ENCODE data around the gene SCGB1A1. TPM values are rescaled to one million over a fixed set of nuclear protein-coding genes. Genes with fewer than 3 reads are reported as not detected.
A peak's percentile ranks its signal among the peaks of the same experiment; 100 is the strongest.
"Not testable (repeated sequence)": the region's sequence is repeated elsewhere in the genome, so short reads cannot be mapped to it uniquely, and the experiment has no call there.

The SCGB1A1 gene
- total RNA-seq, 2 donors from 2014 or later = not detected

DNA sequence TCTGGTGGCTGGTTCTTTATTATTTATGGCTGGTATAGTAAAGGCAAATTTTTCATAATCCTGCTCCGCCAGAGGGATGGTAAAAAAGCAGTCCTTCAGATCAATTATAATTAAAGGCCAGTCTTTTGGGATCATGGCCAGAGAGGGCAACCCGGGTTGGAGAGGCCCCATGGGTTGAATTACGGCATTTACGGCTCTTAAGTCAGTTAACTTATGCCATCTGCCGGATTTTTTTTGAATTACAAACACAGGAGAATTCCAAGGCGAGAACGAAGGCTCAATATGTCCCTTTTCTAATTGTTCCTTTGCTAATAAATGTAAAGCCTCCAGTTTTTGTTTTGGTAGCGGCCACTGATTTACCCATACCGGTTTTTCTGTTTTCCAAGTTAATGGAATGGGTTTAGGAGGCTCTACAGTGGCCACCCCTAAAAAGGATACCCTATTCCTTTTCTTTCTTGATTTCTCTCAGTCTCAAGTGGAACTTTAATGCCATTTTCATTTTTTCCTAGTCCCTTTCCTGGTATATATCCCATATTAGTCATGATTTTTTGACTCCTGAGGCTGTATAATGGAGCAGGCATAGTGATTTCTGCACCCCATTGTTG lies 40.3 kb upstream of the SCGB1A1 start:
- not testable (repeated sequence) for H3K4me3 ChIP-seq; H3K9me3 ChIP-seq; H3K36me3 ChIP-seq; H3K27ac ChIP-seq; ATAC-seq (ENCODE audit: insufficient number of reproducible peaks, low FRiP score, low read depth); H3K27me3 ChIP-seq (replicated peaks; ENCODE audit: insufficient read depth); DNase-seq (ENCODE audit: low spot score); H3K4me1 ChIP-seq (ENCODE audit: control insufficient read depth in 1 of 2, low read depth in 2 of 2)
- peak; percentile 54 for TF ChIP-seq CTCF (IDR thresholded peaks at IDR 0.05)

GRCh38 chr11:62379586-62379985 lies 39.2 kb upstream of the SCGB1A1 start:
- H3K4me1 ChIP-seq (ENCODE audit: control insufficient read depth in 1 of 2, low read depth in 2 of 2); H3K36me3 ChIP-seq; H3K27me3 ChIP-seq (replicated peaks; ENCODE audit: insufficient read depth); H3K9me3 ChIP-seq; H3K27ac ChIP-seq; ATAC-seq (ENCODE audit: insufficient number of reproducible peaks, low FRiP score, low read depth); H3K4me3 ChIP-seq; DNase-seq (ENCODE audit: low spot score): not testable (repeated sequence)

DNA sequence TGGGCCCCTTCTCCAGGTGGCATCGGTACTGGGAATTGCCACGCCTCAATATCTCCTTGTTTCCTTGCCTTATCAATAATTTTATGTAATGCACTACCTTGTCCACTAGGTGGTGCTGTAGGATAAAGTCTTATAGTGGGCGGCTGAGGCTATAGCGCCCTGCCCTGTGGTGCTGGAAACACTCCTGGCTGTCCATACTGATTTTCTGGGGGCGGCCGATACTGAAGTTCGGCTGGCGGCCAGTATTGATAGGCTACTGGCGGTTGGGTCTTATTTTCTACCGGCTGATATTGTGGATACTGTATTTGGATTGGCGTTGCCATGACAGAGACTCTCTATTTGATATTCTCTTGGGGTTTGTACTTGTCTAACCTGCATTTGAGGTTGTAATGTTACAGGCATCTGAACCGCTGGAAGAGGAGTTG lies 38.0 kb upstream of the SCGB1A1 start:
- peak overlapping the region; percentile 47 for H3K4me3 ChIP-seq
- H3K27me3 ChIP-seq (replicated peaks; ENCODE audit: insufficient read depth); H3K36me3 ChIP-seq; H3K9me3 ChIP-seq; DNase-seq (ENCODE audit: low spot score); ATAC-seq (ENCODE audit: insufficient number of reproducible peaks, low FRiP score, low read depth); H3K4me1 ChIP-seq (ENCODE audit: control insufficient read depth in 1 of 2, low read depth in 2 of 2); H3K27ac ChIP-seq: not testable (repeated sequence)
- TF ChIP-seq CTCF (IDR thresholded peaks at IDR 0.05) = peak; percentile 83

- no peak overlapping the region for H3K27ac ChIP-seq
- TF ChIP-seq CTCF (IDR thresholded peaks at IDR 0.05) = no peak
- H3K36me3 ChIP-seq = no peaks in the 10 kb centered on the region
- H3K27me3 ChIP-seq (replicated peaks; ENCODE audit: insufficient read depth) = no peaks in the 10 kb centered on the region
- no peak for ATAC-seq (ENCODE audit: insufficient number of reproducible peaks, low FRiP score, low read depth)
- H3K4me1 ChIP-seq (ENCODE audit: control insufficient read depth in 1 of 2, low read depth in 2 of 2) = peaks cover 4 to 6% of the 10 kb centered on the region in 2 donors
- no peaks in the 10 kb centered on the region for H3K9me3 ChIP-seq
- no peak for DNase-seq (ENCODE audit: low spot score)
- no peak overlapping the region for H3K4me3 ChIP-seq
Observed at GRCh38 chr11:62383822-62384221, 35.0 kb upstream of the SCGB1A1 start.

GRCh38 chr11:62386083-62386482 lies 32.8 kb upstream of the SCGB1A1 start:
- not testable (repeated sequence) for H3K36me3 ChIP-seq; H3K27ac ChIP-seq; H3K9me3 ChIP-seq; DNase-seq (ENCODE audit: low spot score); ATAC-seq (ENCODE audit: insufficient number of reproducible peaks, low FRiP score, low read depth); H3K27me3 ChIP-seq (replicated peaks; ENCODE audit: insufficient read depth); H3K4me1 ChIP-seq (ENCODE audit: control insufficient read depth in 1 of 2, low read depth in 2 of 2); H3K4me3 ChIP-seq

- Histone ChIP-seq H3K36me3 (no peaks in the 10 kb centered on the region), H3K9me3 (no peaks in the 10 kb centered on the region), H3K4me1 (ENCODE audit: control insufficient read depth in 1 of 2, low read depth in 2 of 2) (no peaks in the 10 kb centered on the region), H3K27me3 (replicated peaks; ENCODE audit: insufficient read depth) (no peaks in the 10 kb centered on the region), H3K27ac (no peak overlapping the region), H3K4me3 (no peak overlapping the region)
- ATAC-seq (ENCODE audit: insufficient number of reproducible peaks, low FRiP score, low read depth) = no peak
- DNase-seq (ENCODE audit: low spot score) = no peak
- TF ChIP-seq CTCF (IDR thresholded peaks at IDR 0.05) = no peak
Observed at GRCh38 chr11:62387381-62387780, 31.5 kb upstream of the SCGB1A1 start.
